Stimulated activated CD8-positive, alpha-beta memory T cell treated with anti-CD3 and anti-CD28 coated beads, Interleukin-7, amount 100 ng/mL, for 4 hours (primary cell): Measurements from ENCODE around the gene LMO3.
"Not testable (repeated sequence)": the region's sequence is repeated elsewhere in the genome, so short reads cannot be mapped to it uniquely, and the experiment has no call there.

Experiments used
- DNase-seq, 2 donors: peaks; one replicate each; pipeline ENCODE4 v3.0.0-alpha.2; 2020; ENCODE audit warnings: low read depth in 2 of 2

LMO3 gene

DNA sequence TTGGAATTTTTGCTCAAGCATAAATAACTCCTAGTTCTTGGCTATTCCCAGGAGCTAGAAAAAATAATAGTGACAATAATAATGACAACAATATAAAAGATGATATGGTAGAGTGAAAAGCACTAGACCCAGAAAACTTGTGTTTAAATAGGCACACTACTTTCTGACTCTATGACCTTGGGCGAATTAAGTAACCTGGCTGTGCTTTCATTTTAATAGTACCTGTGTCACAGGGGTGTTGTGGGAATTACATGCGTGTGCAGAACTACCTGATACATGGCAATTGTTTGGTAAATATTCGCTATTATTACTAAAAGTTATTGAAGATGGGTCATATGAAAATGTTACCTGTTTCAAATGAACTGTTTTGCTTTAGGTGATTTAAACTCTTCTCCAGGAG lies 60.1 kb downstream of the LMO3 start:
- no peak for DNase-seq

DNA sequence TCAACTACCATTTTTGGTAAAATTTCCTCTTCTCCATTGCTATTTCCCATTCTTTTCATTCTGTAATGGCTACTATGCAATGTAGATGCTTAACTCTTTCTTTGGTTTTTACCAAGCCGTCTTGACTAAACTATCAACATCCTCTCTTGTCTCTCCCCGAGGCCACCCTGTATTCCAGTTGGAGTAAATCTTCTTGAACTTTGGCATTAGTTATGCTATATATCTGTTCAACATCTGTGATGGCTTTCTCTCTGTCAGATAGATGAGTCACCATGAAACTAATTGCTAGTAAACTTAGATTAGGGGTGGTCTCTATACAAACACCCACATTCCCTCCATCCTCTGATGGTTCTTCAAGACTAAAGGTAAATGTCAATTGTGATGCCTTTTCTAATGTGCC lies 63.4 kb downstream of the LMO3 start:
- no peak for DNase-seq

DNA sequence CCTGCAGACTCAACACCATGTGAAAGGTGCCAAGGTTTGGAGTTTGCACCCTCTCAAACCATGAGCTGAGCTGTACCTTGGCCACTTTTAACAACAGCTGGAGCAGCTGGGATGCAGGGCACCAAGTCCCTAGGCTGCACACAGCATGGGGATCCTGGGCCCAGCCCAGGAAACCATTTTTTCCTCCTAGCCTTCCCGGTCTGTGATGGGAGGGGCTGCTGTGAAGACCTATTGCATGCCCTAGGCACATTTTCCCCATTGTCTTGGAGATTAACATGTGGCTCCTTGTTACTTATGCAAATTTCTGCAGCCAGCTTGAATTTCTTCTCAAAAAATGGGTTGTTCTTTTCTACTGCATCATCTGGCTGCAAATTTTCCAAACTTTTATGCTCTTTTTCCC lies 68.3 kb downstream of the LMO3 start:
- not testable (repeated sequence) for DNase-seq

DNA sequence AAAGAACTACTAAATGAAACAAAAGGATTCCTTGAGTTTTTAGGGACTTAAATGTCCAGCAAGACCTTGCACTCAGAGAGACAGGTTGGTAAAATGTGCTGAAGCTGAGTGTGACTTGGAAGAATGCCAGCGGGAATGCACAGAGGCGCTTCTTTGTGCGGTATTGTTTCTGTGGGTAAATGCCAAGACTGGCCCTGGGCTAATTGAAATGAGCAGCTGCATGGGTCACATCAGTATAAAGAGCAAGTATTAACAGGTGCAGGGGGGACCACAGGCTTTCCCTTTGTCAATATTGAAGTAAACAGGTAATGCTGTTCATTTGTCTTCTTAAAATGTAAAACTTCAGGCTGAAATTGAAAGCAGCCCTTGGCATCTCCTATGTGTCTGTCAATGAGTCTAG lies 74.3 kb downstream of the LMO3 start:
- DNase-seq, result no peak

DNA sequence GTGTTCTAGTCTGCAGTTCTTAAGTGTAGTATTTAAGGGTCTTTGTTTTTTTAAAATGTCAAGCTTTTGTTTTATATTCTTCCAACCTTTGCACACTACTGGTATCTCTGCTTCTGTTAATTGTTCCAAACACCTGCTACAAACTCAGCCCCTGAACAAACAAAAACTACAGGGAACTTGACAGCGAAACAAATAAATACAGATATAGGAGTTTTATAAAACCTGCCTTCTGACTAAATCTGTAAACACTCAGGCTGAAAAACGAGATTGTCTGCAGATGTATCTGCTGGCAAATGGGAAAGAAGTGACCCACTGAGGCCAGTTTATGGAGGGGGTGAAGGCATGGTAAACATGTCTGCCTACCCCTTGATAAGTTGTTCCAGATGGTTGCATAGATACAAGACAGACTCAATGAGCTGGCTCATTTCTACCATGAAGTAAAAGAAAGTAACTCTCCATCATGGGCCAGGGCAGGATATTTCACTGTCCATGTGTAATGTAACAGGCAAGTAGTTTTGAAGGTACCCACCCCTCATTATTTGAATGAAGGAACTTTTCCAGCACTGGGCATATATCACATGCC lies 75.6 kb downstream of the LMO3 start:
- no peak for DNase-seq

DNA sequence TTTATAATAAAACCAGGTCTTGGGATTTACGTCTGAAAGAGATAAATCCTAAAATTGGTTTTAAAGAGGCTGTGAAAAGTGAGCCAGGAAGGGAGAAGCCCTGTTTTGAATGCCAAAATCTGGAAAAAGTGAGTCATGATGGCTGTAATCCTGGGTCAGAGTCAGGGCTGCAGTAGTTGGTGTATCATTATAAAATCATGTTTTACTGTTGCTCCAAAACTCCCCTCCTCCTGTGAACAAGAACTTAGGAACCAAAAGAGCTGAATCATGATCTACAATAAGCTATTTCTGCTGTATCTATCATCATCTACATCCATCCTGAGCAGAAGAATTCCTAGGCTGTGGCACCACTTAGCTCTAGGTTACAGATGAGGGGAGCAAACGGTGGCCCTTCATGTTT lies 79.3 kb downstream of the LMO3 start:
- DNase-seq, result no peak

DNA sequence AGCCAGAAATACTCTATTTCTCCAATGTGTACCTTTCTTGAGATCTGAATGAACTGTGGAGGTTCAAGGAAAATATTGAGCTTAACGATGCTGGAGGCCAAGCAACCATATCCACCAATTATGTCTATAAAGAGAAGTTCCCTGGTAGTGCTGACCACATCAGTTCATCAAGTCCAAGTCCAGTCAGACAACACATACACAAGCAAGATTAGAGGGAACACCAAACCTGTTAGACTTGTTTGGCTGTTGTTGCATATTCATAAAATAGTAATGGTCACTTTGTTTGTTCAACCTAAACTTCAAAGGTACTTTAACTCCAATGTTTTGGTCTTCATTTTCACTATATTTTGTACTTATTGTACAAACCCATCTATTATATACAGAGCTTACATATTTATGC lies 81.6 kb downstream of the LMO3 start:
- no peak for DNase-seq

DNA sequence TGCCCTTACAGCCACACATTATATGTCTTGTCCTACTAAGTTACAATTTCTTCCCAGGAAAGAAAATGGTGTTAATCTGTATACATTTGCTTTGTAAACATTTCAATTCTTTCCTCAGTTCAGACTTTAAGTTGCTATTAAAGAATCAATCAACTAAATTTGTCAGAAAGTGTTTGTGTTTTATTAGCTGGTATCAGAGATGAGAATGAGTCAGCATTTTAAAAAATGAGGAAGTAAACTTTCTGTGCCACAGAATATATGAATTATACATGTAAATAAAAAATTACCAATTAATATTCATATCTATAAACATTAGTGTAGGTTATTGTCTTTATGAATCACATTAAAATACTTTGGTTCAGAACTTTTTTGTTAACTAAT lies 82.0 kb downstream of the LMO3 start:
- DNase-seq, result no peak

DNA sequence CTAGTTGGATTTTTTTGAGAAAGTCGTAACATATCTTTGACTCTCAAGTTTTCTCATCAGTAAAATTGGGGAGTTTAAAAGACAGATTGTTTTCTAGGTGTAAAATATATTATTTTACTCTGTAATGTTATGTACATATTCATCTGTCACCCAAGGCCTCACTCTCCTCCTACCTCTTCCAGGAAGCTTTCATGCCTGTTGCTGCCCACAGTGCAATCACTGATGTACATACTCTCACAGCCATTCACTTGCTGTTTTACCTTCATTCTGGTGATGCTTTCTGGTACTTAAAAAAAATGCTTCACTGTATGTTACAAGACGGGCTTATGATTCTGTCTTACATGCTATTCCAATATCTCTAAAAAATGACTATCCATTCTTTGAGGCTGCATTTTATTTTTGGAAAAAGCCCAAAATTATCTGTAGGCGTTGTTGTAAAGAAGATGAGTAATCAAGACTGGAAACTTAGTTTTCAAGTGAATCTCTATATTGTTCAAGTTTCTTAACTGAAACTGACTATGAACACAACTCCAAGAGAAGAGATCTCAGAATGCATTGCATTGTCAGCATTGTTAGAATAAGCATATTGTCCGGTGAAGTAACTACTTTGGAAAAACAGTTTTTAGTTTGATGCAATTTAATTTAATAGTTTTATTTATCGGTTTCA lies 82.5 kb downstream of the LMO3 start:
- no peak for DNase-seq

DNA sequence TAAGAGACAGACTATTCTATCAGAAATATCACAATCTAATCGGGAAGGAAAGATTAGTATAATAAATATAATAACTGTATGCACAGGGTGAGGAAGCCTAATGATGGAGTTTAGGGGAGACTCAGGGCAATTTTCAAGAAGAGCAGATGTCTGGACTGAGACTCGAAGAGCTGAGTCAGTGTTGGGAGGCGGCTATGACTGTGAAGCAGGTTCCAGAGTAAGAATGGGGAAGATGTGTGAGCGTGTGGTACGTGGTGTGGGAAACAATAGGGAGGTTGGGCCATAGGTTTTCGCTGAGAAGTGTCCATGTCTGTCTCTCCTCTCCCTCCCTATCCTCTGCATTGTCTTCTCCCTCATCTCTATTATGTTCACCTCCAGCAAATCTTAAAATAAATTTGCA lies 85.6 kb downstream of the LMO3 start:
- DNase-seq, result no peak

DNA sequence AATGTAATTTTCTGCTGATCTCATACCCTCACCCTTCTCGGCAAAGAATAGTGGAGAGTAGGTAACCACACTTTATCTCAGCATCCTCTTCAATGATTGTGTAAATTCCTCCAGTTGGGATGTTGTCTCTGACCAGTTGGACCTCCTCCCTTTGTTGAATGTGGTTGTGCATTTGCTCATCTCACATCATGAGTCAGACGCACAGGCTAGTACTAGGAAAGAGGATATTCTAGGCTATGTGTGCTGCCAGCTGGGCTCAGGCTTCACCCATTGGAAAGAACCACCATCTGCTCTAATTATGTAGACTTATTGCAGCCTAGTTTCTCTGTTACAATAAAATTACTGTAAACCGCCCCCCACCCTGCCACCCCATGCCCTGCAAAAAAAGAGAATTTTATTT lies 90.3 kb downstream of the LMO3 start:
- no peak for DNase-seq

DNA sequence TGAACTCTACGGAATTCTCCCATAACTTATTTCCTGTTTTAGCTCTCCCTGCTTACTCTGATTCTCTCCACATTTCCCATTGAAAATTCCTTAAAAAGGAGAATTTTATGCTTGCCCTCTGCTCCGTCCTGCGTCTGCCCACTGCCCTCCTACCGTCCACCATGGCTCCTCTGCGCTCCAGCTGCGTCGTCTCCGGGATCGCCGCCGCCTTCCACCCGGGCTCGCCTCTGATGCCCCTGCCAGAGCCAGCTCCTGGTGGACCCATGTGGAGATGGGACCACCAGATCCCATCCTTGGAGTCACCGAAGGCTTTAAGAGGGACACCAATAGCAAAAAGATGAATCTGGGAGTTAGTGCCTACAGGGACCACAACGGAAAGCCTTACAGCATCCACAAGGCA lies 92.7 kb downstream of the LMO3 start:
- no peak for DNase-seq

DNA sequence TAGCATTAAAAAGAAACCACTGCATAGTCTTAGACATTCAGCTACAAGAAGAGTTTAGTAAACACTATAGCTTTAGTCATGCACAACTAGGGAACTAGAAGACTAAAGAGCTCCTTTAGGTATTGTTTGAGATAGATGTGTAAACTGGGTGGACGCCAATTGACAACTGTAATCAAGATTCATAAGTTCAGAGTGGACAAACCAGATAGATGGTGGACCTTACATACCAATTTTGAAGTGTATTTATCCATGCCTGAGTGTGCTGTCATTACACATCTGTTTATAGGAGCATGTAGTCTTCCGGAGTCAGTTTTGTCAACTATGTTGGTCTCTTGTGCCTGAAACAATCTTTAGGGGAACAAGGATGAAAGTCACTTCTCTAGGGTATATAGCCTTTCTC lies 96.6 kb downstream of the LMO3 start:
- no peak for DNase-seq

DNA sequence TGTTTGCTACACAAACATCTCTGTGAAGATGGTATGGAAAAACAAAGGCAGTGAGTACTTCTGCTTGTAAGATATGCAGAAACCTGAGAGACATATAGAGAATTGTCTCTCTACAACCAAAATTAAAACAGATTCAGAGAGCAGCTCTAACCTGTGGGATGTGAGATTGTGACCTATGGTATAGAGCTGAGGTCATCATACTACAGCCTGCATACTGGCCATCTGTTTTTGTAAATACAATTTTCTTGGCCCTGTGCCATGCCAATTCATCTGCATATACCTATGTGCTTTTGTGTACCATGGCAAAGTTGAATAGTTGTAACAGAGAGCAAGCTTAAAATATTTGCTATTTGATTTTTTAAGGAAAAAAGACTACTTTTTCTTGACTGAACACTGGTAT lies 99.6 kb downstream of the LMO3 start:
- no peak for DNase-seq

DNA sequence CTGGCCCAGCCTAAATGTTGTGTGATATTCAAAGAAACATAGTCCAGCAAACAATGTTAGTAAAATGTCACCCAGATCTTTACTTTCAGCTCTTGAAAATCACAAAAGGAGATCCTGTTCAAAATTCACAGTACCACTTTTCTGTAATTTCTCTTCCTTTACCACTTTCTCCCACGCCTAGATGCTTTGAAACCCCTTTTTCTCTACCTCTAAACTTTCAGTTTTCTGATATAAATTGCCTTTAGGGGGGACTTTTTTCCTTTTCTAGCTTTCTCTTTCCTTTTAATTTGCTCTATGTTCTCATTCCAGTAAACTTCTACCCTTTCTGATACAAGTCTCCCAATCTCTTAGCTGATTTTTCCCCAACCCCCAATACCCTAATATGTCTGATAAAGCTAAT lies 101.8 kb downstream of the LMO3 start:
- DNase-seq, result no peak

DNA sequence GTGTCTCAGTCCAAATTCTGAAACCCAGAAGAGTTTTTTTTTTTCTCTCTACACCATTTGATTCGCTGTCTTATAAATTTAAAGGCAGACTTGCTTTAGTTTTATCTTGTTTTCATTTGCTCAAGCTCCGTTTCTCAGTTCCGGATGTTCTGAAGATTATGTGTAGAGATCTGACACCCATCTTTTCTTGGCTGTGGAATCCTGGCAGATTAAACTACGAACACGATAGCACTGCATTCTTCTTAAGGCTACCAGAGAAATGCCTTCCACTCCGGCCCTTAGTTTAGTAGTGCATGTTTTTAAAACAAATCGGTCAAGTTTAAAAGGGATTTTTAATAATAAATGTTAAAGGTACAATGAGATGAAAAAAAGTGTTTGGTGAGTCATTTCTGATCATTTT lies 106.4 kb downstream of the LMO3 start:
- no peak for DNase-seq
